NCI-H510A (cell line): ENCODE measurements around the gene IQGAP3.

Source experiments
- DNase-seq: peaks from one replicate; lab custom pipeline; 2025; lab: John Stamatoyannopoulos, UW

IQGAP3 gene

DNA sequence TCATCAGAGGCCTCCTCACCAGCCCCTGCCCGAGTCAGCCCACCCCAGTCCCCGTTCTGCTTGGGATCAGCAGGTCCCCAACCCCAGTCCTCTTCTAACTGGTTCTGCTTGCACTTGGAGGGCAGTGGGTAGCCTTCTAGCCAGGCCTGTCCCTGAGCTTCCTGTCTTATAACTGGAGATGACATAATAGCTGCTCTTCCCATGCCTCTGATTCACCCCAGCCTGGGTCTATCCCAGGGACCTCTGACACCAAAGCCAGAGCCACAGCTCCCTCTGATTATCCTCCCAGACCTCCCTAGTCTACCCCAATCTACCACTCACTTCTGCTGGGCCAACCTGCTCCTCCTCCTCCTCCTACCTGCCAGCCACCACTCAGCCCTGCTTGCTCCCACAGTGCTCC, 31.4 kb downstream of the IQGAP3 start:
- no peak for DNase-seq

DNA sequence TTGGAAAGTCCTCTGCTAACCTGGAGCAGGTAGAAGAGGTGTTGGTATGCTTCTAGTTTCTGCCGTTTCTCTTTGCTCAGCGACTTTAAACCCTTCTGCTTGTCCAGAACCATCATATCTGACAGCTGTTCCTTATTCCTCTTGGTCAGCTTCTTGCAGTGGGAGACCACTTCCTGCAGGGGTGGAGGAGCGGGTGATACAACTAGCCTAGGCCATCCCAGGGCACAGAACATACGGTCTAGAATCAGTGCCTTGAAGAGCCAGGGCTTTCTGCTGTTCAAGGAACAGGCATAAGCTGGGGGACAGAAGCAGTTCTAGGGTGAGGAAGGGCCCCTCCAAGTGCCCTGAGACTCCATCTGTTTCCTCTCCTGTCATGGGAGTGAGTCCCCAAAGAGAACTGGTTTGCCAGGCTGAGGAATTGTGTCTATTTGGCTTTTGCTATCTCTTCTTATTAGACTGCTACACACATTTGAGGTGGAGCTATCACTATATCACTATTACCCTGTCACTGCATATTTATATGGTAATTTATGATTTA, 32.5 kb downstream of the IQGAP3 start:
- DNase-seq: no peak

DNA sequence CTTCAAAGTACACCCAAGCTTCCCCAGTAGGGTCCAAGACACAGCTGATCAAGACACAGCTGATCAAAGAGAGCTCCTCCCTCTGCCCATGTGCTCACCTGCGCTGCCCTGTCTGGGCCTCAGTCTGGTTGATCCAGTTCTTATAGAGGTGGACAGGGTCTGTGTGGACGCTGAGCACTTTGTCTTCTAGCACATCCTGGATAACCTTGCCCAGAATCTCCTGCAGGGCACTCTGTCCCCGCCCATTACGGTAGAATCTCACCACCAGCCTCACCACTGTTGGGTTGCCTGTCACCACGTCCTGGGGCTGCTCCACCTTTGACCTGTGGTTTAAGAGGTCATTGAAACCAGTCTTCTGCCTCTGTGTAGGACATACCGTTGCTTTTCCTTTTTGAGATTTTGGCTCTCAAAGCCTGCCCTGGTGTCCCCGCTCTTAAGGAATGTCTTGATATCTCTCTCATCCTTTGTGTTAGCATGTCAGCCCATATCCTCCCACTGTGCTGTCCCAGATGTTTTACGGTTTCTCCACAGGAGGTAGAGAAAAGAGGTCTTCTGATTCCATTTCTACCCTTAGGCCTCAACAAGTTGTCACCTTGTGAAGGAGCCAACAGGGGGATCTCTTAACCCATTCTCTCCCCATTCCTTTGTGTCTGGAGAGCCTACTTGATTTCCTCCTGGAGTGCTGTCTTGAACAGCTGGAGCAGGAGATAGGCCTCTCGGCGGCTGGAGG, 33.5 kb downstream of the IQGAP3 start:
- DNase-seq: no peak

DNA sequence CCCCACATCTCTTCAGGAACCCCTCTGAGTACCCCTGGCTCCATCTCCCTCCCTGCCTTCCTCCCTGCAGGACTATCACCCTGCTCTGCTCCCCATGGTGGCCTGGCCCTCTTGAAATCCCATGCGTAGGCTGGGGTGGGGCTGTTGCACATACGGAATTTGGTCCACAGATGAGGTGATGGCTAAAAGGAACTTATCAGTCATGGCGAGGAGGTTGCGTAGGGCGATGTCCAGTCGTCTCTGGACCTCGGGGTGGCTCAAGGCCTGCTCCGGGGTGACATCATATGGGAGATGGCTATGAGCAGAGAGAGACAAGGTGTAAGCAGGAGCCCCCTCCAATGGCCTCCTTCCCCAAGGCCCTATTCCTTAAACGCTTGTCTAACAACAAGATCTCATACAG, 35.3 kb downstream of the IQGAP3 start:
- DNase-seq: no peak

DNA sequence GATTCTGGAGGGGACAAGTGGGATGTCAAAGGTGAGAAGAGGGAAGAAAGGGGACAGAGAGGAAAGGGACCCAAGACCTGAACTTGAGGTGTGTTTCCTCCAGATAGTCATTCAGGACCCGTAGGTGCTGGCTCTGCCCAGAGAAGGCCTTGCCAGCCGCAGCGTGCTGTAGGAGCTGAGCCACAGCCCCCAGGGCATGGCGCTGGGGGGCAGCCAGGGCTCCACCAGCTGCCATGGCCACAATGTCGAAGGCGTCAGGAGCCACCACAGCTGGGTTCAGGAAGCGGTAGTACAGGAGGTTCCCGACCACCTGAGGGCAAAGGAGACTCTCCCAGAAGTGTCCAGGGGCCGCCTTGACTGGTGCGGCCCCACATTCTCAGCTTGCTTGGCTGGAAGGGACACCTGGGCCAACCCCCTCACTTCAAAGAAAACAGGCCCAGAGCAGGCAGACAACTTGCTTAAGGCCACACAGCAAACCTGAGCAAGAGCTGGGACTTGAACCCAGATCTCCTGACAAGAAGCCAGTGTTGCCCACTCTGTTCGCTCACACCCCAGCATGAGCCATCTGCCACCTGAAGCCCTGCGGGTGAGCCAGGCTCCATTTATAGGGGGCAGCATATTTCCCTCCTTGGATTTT, 37.8 kb downstream of the IQGAP3 start:
- DNase-seq: no peak

DNA sequence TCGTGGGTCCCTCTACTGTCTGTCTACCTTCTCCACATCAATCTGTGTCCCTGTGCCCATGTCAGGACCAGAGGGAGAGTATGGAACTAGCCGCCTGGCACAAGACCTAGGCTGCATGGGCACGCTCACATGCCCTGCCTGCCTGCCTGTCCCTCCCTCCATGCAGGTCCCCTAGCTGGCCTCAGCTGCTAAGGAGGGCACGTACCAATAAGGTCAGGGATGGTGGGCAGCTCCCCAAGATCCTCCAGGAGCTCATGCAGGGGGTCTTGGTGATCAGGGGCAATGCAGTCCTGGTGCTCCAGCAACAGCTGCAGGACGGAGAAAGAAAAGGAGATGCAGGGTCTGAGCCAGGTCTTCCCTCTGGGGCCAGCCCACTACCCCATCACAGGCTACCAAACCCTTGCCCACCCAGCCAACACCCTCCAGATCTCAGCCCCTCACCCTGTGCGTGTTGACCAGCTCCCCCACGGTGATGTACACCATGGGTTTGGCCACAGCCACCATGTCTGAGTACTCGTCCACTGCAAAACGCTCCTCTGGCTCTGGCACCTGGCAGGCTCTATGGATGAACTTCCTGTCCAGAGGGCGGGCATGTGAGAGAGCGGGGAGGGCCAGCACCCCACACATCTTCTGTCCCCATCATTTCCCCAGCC, 38.7 kb downstream of the IQGAP3 start:
- DNase-seq: no peak

DNA sequence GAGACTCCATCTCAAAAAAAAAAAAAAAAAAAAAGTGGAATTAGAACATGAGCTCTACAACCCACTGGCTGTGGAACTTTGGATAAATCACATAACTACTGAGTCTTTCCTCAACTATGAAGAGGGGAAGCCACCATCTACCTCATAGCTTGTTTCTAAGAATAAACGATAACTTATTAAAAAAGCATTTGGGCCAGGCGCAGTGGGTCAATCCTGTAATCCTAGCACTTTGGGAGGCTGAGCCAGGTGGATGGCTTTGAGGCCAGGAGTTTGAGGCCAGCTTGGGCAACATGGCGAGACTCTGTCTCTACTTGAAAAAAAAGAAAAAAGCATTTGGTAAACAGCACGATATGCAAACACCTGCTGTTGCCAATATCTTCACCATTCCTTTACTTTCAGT, 40.0 kb downstream of the IQGAP3 start:
- no peak for DNase-seq

DNA sequence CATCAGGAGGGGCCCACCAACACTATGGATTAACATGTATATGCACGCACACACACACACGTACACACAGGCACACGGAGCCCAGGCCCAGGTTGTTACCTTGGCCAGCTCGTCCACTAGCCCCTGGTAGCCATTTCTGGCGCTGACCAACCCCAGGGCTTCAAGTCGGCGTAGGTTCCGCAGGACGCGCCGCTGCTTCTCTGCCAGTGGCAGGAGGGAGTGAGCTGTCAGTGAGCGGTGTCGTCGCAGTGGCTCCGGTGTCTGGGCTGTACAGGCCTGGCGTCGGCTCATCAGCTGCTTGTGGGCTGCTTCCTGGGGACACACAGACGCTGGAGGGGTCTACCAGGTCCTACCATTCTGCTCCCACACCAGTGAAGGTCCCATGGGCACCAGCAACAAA, 42.4 kb downstream of the IQGAP3 start:
- no peak for DNase-seq

DNA sequence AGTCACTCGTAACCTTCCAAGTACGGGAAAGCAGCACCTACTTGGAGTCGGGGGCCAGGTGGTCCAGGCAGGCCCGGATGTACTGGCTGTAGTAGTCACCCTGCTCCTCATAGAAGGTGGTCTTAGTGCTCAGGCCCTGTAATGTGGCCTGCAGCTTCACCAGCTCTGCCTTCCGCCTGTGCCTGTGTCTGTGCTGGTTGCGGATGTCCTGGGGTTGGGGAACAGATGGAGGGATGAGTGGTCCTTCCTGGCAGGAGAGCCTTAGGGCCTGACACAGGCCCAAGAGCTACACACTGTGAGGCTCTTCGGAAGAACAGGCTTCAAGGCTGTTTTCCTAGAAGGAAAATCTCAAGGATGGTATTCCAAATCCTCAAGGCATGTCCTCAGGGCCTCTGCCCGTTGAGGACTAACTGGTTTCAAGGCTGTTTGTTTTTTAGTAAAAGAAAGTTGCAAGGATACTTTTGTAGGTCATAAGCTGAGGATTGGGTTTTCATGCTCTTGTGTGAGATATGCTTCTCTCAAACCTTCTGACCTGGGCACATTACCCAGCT, 43.4 kb downstream of the IQGAP3 start:
- DNase-seq: no peak

DNA sequence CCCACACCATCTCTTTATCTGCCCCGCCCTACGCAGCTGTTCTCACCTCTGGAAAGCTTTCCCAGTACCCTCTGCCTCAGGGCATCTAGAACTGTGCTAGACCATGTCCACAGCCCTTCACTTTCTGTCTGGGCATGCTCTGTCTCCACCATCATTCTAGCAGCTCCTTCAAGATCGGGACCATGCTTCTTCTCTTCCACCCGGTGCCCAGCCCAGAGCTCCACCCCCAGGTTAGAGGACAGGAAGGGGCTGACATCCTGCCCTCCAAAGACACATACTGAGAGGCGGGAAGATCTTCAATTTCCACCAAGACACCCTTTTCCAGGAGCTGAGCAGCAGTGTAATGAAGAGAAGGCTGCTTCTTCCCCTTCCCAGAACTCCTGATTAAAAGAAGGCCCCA, 44.1 kb downstream of the IQGAP3 start:
- no peak for DNase-seq

DNA sequence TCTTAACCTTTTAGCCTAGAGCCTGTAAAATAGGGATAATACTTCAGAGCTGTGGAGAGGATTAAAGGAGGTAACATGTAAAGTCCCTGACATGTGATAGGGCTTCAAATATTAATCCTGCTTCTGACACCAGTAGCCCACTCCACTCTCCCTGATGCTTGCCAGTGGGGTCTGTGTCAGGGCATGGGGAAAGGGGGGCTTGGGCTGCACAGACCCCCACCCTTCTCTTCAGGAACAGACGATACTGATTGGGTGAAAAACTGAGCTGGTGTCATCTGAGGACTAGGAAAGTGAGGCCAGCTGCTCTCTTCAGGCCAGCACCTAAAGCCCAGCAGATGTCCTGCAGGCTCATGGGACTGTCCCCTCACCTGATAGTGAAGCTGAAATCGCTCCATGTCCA, 44.8 kb downstream of the IQGAP3 start:
- no peak for DNase-seq

DNA sequence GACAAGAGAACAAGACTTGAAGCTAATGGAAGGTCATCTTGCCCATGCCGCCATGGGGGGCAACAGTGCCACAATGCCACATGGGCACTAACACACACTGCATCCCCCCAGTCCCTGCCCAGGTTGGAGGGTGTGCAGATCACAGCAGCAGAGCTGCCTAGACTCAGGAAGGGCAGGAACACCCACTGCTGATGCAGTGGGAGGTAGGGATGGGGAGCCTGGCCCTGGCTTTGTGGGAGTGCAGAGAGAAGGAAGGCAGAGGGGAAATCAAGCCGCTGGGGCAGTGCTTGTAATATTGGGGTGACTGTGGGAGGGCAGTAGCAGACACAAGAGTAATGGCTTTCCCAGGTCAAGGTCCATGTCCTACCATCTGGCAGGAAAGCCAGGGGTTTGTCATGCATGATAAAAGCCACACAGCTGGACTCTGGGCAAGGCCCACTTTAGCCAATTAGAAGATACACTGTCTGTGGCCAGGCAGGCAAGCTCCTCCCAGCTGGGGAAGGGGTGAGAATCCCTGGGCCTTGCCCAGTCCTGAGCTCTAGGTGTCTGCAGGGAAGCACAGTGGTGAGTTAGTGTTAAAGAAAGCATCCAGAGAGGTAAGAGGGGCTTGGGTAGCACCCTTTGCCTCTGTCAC, 46.4 kb downstream of the IQGAP3 start:
- DNase-seq: no peak

DNA sequence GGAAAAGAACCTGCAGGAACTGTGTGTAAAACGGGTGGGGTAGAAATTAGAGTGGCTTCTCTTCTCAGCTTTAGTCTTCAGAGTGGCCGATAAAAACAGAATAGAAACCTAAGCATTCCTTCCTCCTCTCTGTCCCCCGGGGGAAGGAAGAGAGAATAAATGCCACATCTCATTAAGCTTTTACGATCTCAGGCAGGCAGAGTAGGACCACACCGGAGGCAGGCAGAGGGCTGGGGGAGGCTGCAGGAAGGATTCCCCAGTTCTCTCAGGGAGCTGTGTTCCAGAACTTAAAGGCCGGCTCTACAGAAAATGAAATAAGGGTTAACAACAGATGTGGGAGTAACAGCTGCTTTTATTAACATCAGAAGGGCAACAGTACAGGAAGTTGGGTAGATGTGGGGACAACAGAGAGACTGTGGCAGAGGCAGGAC, 47.3 kb downstream of the IQGAP3 start:
- DNase-seq: no peak

DNA sequence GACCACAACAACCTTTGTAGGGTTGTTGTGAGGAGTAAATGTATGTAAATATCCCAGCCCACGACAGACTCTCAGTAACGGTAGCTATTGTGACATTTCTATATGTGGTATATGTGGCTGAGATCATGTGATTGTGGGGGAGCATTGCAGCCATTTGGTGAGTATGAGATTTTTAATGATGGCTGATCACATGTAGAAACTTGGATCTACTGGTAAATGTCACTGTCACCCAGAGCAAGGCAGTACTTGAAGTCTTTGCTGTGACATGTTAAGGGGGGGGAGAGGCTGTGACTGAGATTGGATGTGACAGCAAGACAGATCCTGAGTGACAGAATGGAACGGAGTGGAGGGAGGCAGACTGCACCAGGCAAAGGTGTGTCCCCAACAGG, 47.9 kb downstream of the IQGAP3 start:
- DNase-seq: no peak

DNA sequence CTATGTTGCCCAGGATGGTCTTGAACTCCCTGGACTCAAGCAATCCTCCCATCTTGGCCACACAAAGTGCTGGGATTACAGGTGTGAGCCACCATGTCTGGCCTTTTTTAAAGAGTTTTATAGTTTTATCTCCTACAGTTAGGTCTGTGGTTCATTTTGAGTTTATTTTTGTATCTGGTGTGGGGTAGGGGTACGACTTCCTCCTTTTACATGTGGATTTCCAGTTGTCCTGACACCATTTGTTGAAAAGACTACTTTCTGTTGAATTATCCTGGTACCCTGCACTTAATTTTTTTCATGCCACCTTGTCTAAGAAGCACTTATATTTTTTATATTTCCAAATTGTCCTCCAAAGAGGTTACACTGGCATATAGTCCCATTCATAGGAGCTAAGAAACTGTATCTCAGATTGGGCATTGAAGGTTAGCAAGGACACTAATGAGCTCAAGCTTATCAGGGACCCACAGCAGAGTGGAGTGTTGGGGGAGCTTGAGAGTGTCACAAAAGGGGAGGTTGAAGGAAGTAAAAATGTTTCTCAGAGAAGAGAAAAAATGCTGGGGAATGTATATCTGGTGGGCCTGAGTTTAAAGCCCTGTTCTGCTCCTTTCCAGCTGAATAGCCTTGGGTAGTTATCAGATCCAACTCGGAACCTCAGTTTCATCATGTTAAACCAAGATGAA, 48.4 kb downstream of the IQGAP3 start:
- DNase-seq: no peak

DNA sequence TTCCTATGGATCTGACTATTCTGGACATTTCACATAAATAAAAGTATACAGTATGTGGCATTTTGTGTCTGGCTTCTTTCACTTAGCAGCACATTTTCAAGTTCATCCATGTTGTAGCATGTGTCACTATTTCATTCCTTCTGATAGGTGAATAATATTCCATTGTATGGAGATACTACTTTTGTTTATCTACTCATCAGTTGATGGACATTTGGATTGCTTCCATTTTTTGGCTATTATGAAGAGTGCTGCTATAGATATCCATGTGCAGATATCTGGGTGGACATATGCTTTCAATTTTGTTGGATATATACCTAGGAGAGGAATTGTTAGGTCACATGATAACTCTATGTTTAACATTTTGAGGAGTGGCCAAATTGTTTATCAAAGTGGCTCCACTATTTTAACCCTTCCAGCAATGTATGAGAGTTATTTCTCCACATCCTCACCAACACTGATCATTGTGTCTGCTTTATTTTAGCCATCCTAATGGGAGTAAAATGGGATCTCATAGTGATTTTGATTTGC, 49.9 kb downstream of the IQGAP3 start:
- DNase-seq: no peak

DNA sequence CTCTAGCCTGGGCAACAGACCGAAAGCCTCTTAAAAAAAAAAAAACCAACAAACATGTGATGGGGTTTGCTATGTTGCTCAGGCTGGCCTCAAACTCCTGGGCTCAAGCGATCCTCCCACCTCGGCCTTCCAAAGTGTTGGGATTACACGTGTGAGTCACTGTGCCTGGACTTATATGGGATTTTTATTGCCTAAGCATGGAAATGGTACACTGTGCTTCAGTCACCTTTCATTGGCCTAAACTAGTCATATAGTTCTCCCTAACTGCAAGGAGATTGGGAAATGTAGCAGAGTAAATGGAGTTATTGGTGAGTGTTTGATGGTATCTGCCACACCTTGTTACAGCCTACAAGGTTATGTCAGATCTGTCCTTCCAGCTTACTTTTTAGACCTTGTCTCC, 54.6 kb downstream of the IQGAP3 start:
- no peak for DNase-seq

DNA sequence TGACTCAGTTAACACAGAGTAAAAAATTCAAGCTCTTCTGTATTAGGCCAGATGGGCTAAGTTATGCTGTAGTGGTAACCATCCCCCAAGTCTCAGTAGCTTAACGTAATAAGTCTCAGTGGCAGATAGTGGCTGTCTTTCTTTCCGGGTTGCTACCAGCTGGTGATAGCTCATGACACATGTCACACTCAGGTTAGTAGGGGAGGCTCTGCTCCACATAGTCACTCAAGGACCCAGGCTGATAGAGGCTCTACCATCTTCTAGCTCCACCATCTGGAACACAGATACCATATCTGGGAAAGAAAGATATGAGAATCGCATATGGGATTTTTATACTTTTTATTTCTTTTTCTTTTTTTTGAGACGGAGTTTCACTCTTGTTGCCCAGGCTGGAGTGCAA, 55.5 kb downstream of the IQGAP3 start:
- no peak for DNase-seq

DNA sequence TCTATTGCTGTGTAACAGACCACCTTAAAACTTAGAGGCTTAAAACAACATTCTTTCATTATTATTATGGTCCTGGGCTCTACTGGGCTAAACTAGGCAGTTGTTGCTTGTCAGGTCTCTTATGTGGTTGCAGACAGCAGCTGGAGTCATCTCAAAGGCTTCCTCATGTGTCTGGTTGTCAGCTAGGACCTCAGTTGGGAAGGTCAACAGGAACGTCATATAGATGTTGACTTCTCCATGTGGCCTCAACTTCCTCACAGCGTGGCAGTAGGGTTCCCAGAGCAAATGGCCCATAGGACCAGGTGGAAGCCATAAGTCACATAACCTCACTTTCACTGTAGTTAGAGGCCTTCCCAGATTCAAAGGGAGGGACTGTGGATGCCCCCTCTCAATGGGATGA, 56.4 kb downstream of the IQGAP3 start:
- DNase-seq: no peak

DNA sequence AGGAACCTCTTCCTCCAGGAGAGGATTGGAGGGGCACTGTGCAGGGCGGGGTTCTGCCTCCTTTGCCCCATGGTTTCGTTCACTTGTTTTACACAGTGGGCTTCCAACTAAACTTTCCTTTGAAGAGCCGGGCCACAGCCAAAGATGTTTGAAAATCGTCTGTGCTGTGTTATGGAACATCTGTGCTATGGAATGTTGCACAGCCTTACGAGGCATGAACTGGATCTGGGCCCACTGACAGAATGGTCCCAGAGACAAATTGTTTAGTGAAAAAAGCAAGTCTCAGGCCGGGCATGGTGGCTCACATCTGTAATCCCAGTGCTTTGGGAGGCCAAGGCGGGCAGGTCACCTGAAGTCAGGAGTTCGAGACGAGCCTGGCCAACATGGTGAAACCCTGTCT, 59.2 kb downstream of the IQGAP3 start:
- DNase-seq: no peak

DNA sequence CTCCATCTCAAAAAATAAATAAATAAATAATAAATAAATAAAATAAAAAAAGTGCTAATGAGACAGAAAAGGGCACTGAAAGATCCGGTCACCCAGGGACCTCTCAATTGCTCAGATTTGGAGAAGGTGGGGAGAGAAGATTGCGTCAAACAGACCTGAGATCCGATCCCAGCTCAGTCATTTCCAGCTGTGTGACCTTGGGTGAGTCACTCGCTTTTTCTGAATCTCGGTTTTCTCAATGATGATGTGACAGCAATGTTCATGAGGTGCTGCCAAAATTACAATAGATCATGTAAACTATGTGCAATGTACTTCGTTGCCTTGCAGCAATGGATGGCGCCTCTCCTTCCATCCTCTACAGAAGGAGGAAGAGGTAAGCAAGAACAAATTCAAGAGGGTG, 60.7 kb downstream of the IQGAP3 start:
- no peak for DNase-seq

DNA sequence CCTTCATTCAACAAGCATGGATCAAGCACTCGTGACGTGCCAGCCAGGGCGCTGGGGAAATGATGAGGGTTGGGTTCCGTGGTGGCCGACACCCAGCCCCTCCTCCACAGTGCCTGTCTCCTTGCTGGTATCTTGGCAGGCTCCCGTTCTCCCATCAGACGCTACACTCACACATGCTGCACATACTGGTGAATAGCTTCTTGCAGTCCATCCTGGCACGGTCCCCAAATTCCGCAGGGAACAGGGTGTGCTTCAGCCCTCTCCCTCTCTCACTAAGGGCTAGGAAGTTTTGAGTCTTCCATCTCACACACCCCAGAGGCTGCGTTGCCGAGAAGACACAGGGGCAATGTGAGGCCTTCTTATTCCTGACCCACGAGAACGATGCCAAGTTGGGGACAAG, 61.7 kb downstream of the IQGAP3 start:
- no peak for DNase-seq
